B cell (primary cell): Measurements from ENCODE around the gene HOXB4.

ENCODE experiments used
- EZH2 ChIP-seq: IDR thresholded peaks from 2 replicates; pipeline ENCODE4 v1.6.1; 2012; ENCODE audit warnings: borderline replicate concordance, low read depth, mild to moderate bottlenecking, moderate library complexity, low read length; ENCODE audit not compliant: insufficient read depth, poor library complexity, severe bottlenecking
- TF ChIP-seq, protein P1 (sequence below): fragments of 200-600 bp; IDR thresholded peaks from one replicate; pipeline ENCODE4 v1.8.0; 2022; ENCODE audit warnings: antibody characterized with exemption, mild to moderate bottlenecking

DNA sequence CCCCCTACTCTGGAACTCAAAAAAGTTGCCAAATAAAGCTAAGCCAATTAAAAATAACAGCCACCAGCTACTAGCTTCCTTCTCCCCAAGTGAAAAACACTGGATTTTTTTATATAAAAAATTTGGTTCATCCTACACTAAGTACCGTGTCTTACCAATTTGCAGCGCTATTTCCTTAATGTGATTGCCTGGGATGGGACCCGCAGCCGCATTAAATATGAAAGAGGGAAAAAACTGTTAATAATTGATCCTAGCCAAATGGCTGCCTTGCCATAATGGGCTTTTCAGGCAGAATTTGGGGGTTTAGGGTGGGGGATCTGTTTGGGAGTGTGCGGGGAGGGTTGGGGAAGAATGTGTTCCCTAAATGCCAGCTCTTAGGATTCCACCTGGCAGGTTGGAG, 46.0 kb upstream of the HOXB4 start:
- TF ChIP-seq, protein P1, sequence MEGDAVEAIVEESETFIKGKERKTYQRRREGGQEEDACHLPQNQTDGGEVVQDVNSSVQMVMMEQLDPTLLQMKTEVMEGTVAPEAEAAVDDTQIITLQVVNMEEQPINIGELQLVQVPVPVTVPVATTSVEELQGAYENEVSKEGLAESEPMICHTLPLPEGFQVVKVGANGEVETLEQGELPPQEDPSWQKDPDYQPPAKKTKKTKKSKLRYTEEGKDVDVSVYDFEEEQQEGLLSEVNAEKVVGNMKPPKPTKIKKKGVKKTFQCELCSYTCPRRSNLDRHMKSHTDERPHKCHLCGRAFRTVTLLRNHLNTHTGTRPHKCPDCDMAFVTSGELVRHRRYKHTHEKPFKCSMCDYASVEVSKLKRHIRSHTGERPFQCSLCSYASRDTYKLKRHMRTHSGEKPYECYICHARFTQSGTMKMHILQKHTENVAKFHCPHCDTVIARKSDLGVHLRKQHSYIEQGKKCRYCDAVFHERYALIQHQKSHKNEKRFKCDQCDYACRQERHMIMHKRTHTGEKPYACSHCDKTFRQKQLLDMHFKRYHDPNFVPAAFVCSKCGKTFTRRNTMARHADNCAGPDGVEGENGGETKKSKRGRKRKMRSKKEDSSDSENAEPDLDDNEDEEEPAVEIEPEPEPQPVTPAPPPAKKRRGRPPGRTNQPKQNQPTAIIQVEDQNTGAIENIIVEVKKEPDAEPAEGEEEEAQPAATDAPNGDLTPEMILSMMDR: no peak
- TF ChIP-seq EZH2: no peak
